Measurements from ENCODE around the gene ARMC7. TPM values are rescaled to one million over a fixed set of nuclear protein-coding genes. Genes with fewer than 3 reads are reported as not detected.
A peak's percentile ranks its signal among the peaks of the same experiment; 100 is the strongest.

ARMC7 gene
- total and polyA plus RNA-seq, 2 donors (not counting 1 experiment from before 2014, with no cell fraction given): 10.4 to 15.9 TPM

GRCh38 chr17:75147878-75148546 is 38.2 kb downstream of the ARMC7 start:
- no peak for ATAC-seq (ENCODE audit: low read depth)
- DNase-seq: no peak
- Histone ChIP-seq H3K27me3 (replicated peaks in 1 of 4; ENCODE audit: control extremely low read depth in 1 of 4, control insufficient read depth in 3 of 4, insufficient read depth in 4 of 4, low read length in 3 of 4) (no peaks in the 10 kb centered on the region), H3K4me3 (ENCODE audit: control extremely low read depth in 1 of 5, extremely low read depth in 1 of 5, insufficient read depth in 1 of 5, low read depth in 2 of 5, low read length in 4 of 5) (no peak overlapping the region), H3K27ac (ENCODE audit: low read length in 2 of 2) (no peak overlapping the region), H3K36me3 (replicated peaks in 1 of 2; ENCODE audit: control extremely low read depth in 1 of 2, control insufficient read depth in 1 of 2, extremely low read depth in 1 of 2, insufficient read depth in 2 of 2, low read length in 1 of 2) (peaks cover 0 to 32% of the 10 kb centered on the region in 2 experiments), H2AFZ (ENCODE audit: insufficient read depth, low read depth, low read length, poor library complexity, severe bottlenecking) (no peak overlapping the region), H3K79me2 (ENCODE audit: control insufficient read depth, insufficient read depth, low read length) (peaks cover 29% of the 10 kb centered on the region), H4K20me1 (ENCODE audit: control insufficient read depth, insufficient read depth, low read length, poor library complexity, severe bottlenecking) (no peaks in the 10 kb centered on the region), H3K9ac (ENCODE audit: low read length) (no peak overlapping the region), H3K9me3 (ENCODE audit: control extremely low read depth in 1 of 3, control insufficient read depth in 2 of 3, insufficient read depth in 1 of 3, low read length in 2 of 3) (no peaks in the 10 kb centered on the region), H3K4me2 (replicated peaks; ENCODE audit: low read depth, low read length, poor library complexity, severe bottlenecking) (no peak overlapping the region), H3K4me1 (ENCODE audit: control insufficient read depth in 2 of 2, insufficient read depth in 2 of 2, low read length in 2 of 2) (peaks cover 5 to 6% of the 10 kb centered on the region in 2 donors)
- Mint-ChIP-seq H3K27ac (peak overlapping the region; percentile 11), H3K4me3 (no peak overlapping the region), H3K27me3 (no peaks in the 10 kb centered on the region), H3K4me1 (peaks cover 19% of the 10 kb centered on the region), H3K9me3 (ENCODE audit: insufficient read depth) (no peaks in the 10 kb centered on the region)
- no peak for TF ChIP-seq CTCF (IDR thresholded peaks at IDR 0.05)
- TF ChIP-seq EZH2 (IDR thresholded peaks at IDR 0.05; ENCODE audit: borderline replicate concordance, insufficient read depth, low read depth, low read length, poor library complexity, severe bottlenecking): no peak
- intact Hi-C loops (cut with micrococcal nuclease): no loop called here
- POLR2A ChIA-PET: interaction anchor here (0.6 to 1.1 kb wide), 3 partner anchors 11 to 104 kb away, joined by 3 read pairs; no protein-coding TSS in a partner anchor
- WGBS (ENCODE audit: insufficient coverage): 100% methylated on average over 3 of the region's 6 CpGs
- CTCF ChIA-PET: interaction anchor here (1.1 to 1.7 kb wide), 3 partner anchors 16 to 29 kb away, joined by 3 to 5 read pairs (median 3); partner anchors contain the start of gene NT5C

- DNase-seq: no peak
- Histone ChIP-seq H3K4me1 (ENCODE audit: control insufficient read depth in 2 of 2, insufficient read depth in 2 of 2, low read length in 2 of 2) (peaks cover 15 to 22% of the 10 kb centered on the region in 2 donors), H3K27me3 (replicated peaks in 1 of 4; ENCODE audit: control extremely low read depth in 1 of 4, control insufficient read depth in 3 of 4, insufficient read depth in 4 of 4, low read length in 3 of 4) (no peaks in the 10 kb centered on the region), H3K36me3 (replicated peaks in 1 of 2; ENCODE audit: control extremely low read depth in 1 of 2, control insufficient read depth in 1 of 2, extremely low read depth in 1 of 2, insufficient read depth in 2 of 2, low read length in 1 of 2) (peaks cover 0 to 9% of the 10 kb centered on the region in 2 experiments), H3K27ac (ENCODE audit: low read length in 2 of 2) (no peak overlapping the region), H3K4me2 (replicated peaks; ENCODE audit: low read depth, low read length, poor library complexity, severe bottlenecking) (no peak overlapping the region), H4K20me1 (ENCODE audit: control insufficient read depth, insufficient read depth, low read length, poor library complexity, severe bottlenecking) (peaks cover 8% of the 10 kb centered on the region), H3K79me2 (ENCODE audit: control insufficient read depth, insufficient read depth, low read length) (peaks cover 41% of the 10 kb centered on the region), H3K4me3 (ENCODE audit: control extremely low read depth in 1 of 5, extremely low read depth in 1 of 5, insufficient read depth in 1 of 5, low read depth in 2 of 5, low read length in 4 of 5) (no peak overlapping the region), H3K9me3 (ENCODE audit: control extremely low read depth in 1 of 3, control insufficient read depth in 2 of 3, insufficient read depth in 1 of 3, low read length in 2 of 3) (no peaks in the 10 kb centered on the region), H2AFZ (ENCODE audit: insufficient read depth, low read depth, low read length, poor library complexity, severe bottlenecking) (no peak overlapping the region), H3K9ac (ENCODE audit: low read length) (no peak overlapping the region)
- Mint-ChIP-seq H3K27ac (no peak overlapping the region), H3K4me1 (peaks cover 33% of the 10 kb centered on the region), H3K27me3 (no peaks in the 10 kb centered on the region), H3K9me3 (ENCODE audit: insufficient read depth) (no peaks in the 10 kb centered on the region), H3K4me3 (no peak overlapping the region)
- POLR2A ChIA-PET: interaction anchor here (0.7 kb wide), 1 partner anchor 29 kb away, joined by 5 read pairs; no protein-coding TSS in a partner anchor
- TF ChIP-seq EZH2 (IDR thresholded peaks at IDR 0.05; ENCODE audit: borderline replicate concordance, insufficient read depth, low read depth, low read length, poor library complexity, severe bottlenecking): no peak
- TF ChIP-seq CTCF (IDR thresholded peaks at IDR 0.05): no peak
- intact Hi-C loops (cut with micrococcal nuclease): no loop called here
- CTCF ChIA-PET: interaction anchor here (0.8 to 1.6 kb wide), 3 partner anchors 19 to 38 kb away, joined by 3 to 4 read pairs (median 3); partner anchors contain the start of gene NT5C
- ATAC-seq (ENCODE audit: low read depth): no peak
- WGBS (ENCODE audit: insufficient coverage): 100% methylated on average over 1 of the region's 6 CpGs
These were observed 42.2 kb downstream of the ARMC7 start for GRCh38 chr17:75151930-75152329.

Data from B cell (primary cell).